MM.1S (cell line): ENCODE data around the gene TGFB1I1.
"Not testable (repeated sequence)": the region's sequence is repeated elsewhere in the genome, so short reads cannot be mapped to it uniquely, and the experiment has no call there.

ENCODE experiments used
- DNase-seq: peaks from one replicate; pipeline ENCODE4 v3.0.0-alpha.2; 2015
- H2AFZ ChIP-seq: fragments of 300-600 bp; sonication (generic); 2 replicates; pipeline ENCODE4 v1.6.0; 2016; ENCODE audit warnings: antibody characterized with exemption, low read length
- H3F3A ChIP-seq: fragments of 300-600 bp; sonication (generic); 2 replicates; pipeline ENCODE4 v1.6.1; 2016; ENCODE audit warnings: mild to moderate bottlenecking, antibody characterized with exemption, low read length, moderate library complexity, mixed read lengths; ENCODE audit not compliant: insufficient read depth
- H3K27ac ChIP-seq: fragments of 300-600 bp; sonication (generic); 2 replicates; pipeline ENCODE4 v1.5.1; 2016; ENCODE audit warnings: mild to moderate bottlenecking, low read length
- H3K27me3 ChIP-seq: fragments of 300-600 bp; sonication (generic); replicated peaks from 2 replicates; pipeline ENCODE4 v1.6.0; 2016; ENCODE audit warnings: low read length; ENCODE audit not compliant: insufficient read depth
- H3K36me3 ChIP-seq: fragments of 300-600 bp; sonication (generic); replicated peaks from 2 replicates; pipeline ENCODE4 v1.6.1; 2016; ENCODE audit warnings: mild to moderate bottlenecking, low read length, mixed read lengths; ENCODE audit not compliant: insufficient read depth
- H3K4me1 ChIP-seq: fragments of 300-600 bp; sonication (generic); 2 replicates; pipeline ENCODE4 v1.6.1; 2016; ENCODE audit warnings: low read length, mixed read lengths
- H3K4me2 ChIP-seq: fragments of 300-600 bp; sonication (generic); 2 replicates; pipeline ENCODE4 v1.6.0; 2016; ENCODE audit warnings: low read depth, low read length
- H3K4me3 ChIP-seq: fragments of 300-600 bp; sonication (generic); 2 replicates; pipeline ENCODE4 v1.5.1; 2016; ENCODE audit warnings: low read length, mixed read lengths
- H3K79me2 ChIP-seq: fragments of 300-600 bp; sonication (generic); 2 replicates; pipeline ENCODE4 v1.6.1; 2016; ENCODE audit warnings: mixed run types, low read length, mixed read lengths
- H3K9ac ChIP-seq: fragments of 300-600 bp; sonication (generic); 2 replicates; pipeline ENCODE4 v1.6.1; 2016; ENCODE audit warnings: low read length, mixed read lengths
- H3K9me2 ChIP-seq: fragments of 300-600 bp; sonication (generic); replicated peaks from 2 replicates; pipeline ENCODE4 v1.6.1; 2016; ENCODE audit warnings: mild to moderate bottlenecking, low read length, mixed read lengths; ENCODE audit not compliant: insufficient read depth
- H3K9me3 ChIP-seq: fragments of 300-600 bp; sonication (generic); replicated peaks from 2 replicates; pipeline ENCODE4 v1.6.1; 2016; ENCODE audit warnings: mild to moderate bottlenecking, low read length, mixed read lengths; ENCODE audit not compliant: insufficient read depth
- H4K20me1 ChIP-seq: fragments of 300-600 bp; sonication (generic); 2 replicates; pipeline ENCODE4 v1.6.1; 2016; ENCODE audit warnings: mild to moderate bottlenecking, low read length, moderate library complexity, mixed read lengths; ENCODE audit not compliant: insufficient read depth
- EZH2 ChIP-seq: fragments of 300-600 bp; sonication (generic); optimal IDR thresholded peaks from 2 replicates; pipeline ENCODE3; 2017; ENCODE audit warnings: low read depth, mild to moderate bottlenecking, antibody characterized with exemption, low read length, mixed read lengths
- EZH2phosphoT487 ChIP-seq: fragments of 300-600 bp; sonication (generic); IDR thresholded peaks from 2 replicates; pipeline ENCODE4 v1.6.1; 2018; ENCODE audit warnings: antibody characterized with exemption, low read length
- TF ChIP-seq, protein P1 (sequence below): fragments of 300-600 bp; sonication (generic); IDR thresholded peaks from 2 replicates; pipeline ENCODE4 v1.5.1; 2016; ENCODE audit warnings: antibody characterized with exemption, low read length, mixed read lengths

The TGFB1I1 gene

DNA sequence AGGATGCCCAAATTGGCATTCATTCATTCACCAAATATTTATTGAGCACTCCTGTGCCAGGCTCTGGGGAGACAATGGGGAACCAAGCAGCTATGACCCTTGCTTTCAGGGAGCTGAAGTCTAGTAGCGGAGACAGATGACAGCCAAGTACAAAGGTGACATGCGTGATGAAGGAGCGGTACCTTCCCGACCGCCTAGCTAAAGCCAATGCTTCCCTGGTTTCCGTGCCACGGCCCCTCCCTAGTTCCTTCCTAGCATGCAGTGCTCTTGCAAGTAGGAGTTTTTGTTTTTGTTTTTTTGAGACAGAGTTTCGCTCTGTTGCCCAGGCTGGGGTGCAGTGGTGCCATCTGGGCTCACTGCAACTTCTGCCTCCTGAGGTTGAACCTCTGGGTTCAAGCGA is 7.8 kb downstream of the TGFB1I1 start:
- H3K9ac ChIP-seq = no peak overlapping the region
- TF ChIP-seq EZH2phosphoT487 (no peak), EZH2 (no peak)
- TF ChIP-seq, protein P1, sequence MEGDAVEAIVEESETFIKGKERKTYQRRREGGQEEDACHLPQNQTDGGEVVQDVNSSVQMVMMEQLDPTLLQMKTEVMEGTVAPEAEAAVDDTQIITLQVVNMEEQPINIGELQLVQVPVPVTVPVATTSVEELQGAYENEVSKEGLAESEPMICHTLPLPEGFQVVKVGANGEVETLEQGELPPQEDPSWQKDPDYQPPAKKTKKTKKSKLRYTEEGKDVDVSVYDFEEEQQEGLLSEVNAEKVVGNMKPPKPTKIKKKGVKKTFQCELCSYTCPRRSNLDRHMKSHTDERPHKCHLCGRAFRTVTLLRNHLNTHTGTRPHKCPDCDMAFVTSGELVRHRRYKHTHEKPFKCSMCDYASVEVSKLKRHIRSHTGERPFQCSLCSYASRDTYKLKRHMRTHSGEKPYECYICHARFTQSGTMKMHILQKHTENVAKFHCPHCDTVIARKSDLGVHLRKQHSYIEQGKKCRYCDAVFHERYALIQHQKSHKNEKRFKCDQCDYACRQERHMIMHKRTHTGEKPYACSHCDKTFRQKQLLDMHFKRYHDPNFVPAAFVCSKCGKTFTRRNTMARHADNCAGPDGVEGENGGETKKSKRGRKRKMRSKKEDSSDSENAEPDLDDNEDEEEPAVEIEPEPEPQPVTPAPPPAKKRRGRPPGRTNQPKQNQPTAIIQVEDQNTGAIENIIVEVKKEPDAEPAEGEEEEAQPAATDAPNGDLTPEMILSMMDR = no peak
- no peaks in the 10 kb centered on the region for H3F3A ChIP-seq
- no peaks in the 10 kb centered on the region for H3K79me2 ChIP-seq
- H4K20me1 ChIP-seq = no peaks in the 10 kb centered on the region
- H3K36me3 ChIP-seq = no peaks in the 10 kb centered on the region
- DNase-seq = no peak
- H3K4me2 ChIP-seq = no peak overlapping the region
- peaks cover 23% of the 10 kb centered on the region; the same call in 1 of the 2 replicates for H3K27me3 ChIP-seq
- no peaks in the 10 kb centered on the region for H3K4me1 ChIP-seq
- no peak overlapping the region for H3K4me3 ChIP-seq
- no peak overlapping the region for H3K27ac ChIP-seq
- H3K9me3 ChIP-seq = no peaks in the 10 kb centered on the region
- H3K9me2 ChIP-seq = no peaks in the 10 kb centered on the region
- no peak overlapping the region for H2AFZ ChIP-seq

DNA sequence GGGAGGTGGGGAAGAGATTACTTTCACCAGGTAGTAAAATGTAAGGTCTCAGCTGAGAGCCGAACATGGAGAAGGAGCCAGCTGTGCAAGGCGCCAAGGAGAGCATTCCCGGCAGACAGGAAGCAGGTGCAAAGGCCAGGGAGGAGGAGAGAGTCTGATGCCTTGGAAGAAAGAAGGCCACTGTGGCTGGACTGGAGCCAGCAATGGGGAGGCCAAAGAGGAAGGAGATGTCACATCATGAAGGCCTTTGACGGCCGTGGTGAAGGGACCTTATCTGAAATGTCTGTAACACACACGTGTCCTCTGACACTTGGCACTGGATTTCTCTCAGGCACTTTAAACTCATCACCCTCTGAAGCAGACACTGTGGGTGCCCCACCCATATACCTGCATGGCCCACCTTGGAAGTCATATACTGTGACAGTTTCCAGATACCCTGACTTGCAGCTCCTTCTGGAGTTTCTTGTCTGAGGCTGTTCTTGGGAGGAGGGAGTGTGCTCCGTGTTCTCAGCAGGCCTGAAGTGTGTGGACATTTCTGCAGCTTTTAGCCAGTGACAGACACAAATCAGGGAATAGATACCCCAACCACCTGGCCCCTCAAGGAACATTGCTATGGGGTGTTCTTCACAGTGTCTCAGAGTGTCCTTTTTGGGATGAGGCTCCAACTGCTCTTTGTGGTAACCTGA is 9.0 kb downstream of the TGFB1I1 start:
- Histone ChIP-seq H4K20me1 (no peaks in the 10 kb centered on the region), H3K9ac (no peak overlapping the region), H3K27ac (no peak overlapping the region), H2AFZ (no peak overlapping the region), H3K9me2 (no peaks in the 10 kb centered on the region), H3F3A (no peaks in the 10 kb centered on the region), H3K9me3 (no peaks in the 10 kb centered on the region), H3K4me2 (no peak overlapping the region), H3K4me1 (no peaks in the 10 kb centered on the region), H3K27me3 (0 out of 2 replicates have a peak, but pooled peaks cover 13% of the 10 kb centered on the region), H3K79me2 (no peaks in the 10 kb centered on the region), H3K36me3 (no peaks in the 10 kb centered on the region), H3K4me3 (no peak overlapping the region)
- DNase-seq = no peak
- no peak for TF ChIP-seq EZH2phosphoT487
- TF ChIP-seq, protein P1 = no peak
- TF ChIP-seq EZH2 = no peak

GRCh38 chr16:31483081-31483480 is 11.1 kb downstream of the TGFB1I1 start, which contains the start of gene SLC5A2:
SLC5A2 (plus strand) TSS chr16:31483123; CDS start chr16:31483137, 14 bp downstream.
- Histone ChIP-seq H3K9me2 (no peaks in the 10 kb centered on the region), H3K79me2 (no peaks in the 10 kb centered on the region), H3K36me3 (no peaks in the 10 kb centered on the region), H4K20me1 (no peaks in the 10 kb centered on the region), H3K4me3 (no peak within 1 kb of the TSS), H3K9ac (no peak within 1 kb of the TSS), H3F3A (no peaks in the 10 kb centered on the region), H3K9me3 (no peaks in the 10 kb centered on the region), H2AFZ (no peak within 1 kb of the TSS), H3K27me3 (0 out of 2 replicates have a peak, but pooled peaks cover 10% of the 10 kb centered on the region), H3K4me2 (no peak within 1 kb of the TSS), H3K4me1 (no peaks in the 10 kb centered on the region), H3K27ac (no peak within 1 kb of the TSS)
- DNase-seq = no peak
- TF ChIP-seq EZH2 (no peak), EZH2phosphoT487 (no peak)
- TF ChIP-seq, protein P1 = no peak

- not testable (repeated sequence) for DNase-seq, H3K9ac ChIP-seq, H3K36me3 ChIP-seq, H3K27ac ChIP-seq, H3K9me3 ChIP-seq, H3K4me3 ChIP-seq, H4K20me1 ChIP-seq, H2AFZ ChIP-seq, H3K9me2 ChIP-seq, H3K79me2 ChIP-seq, H3K4me1 ChIP-seq, H3F3A ChIP-seq, H3K4me2 ChIP-seq
- 0 out of 2 replicates have a peak, but pooled peaks cover 10% of the 10 kb centered on the region for H3K27me3 ChIP-seq
Measured at GRCh38 chr16:31484048-31484447, 12.1 kb downstream of the TGFB1I1 start.
